ENCODE measurements around the gene TMEM18. TPM values are rescaled to one million over a fixed set of nuclear protein-coding genes. Genes with fewer than 3 reads are reported as not detected.
A peak's percentile ranks its signal among the peaks of the same experiment; 100 is the strongest.

Gene TMEM18
- total and polyA plus RNA-seq, 8 donors = 16.9 to 64.6 (median 57.7) TPM

GRCh38 chr2:655626-656025 lies 21.6 kb downstream of the TMEM18 start:
- Histone ChIP-seq H3K27ac (no peak overlapping the region), H3K4me1 (no peaks in the 10 kb centered on the region), H3K36me3 (no peaks in the 10 kb centered on the region), H3K9me3 (no peaks in the 10 kb centered on the region), H3K27me3 (peaks cover 3 to 23% of the 10 kb centered on the region in 2 donors), H3K4me3 (no peak overlapping the region)
- ATAC-seq (peak; percentile 53), DNase-seq (peak in 2 of 4 donors; percentile 27 to 39)
- no peak for TF ChIP-seq CTCF (IDR thresholded peaks at IDR 0.05)
- intact Hi-C loops (cut with DNase I) = no loop called here

GRCh38 chr2:654896-655295 lies 22.3 kb downstream of the TMEM18 start:
- no peaks in the 10 kb centered on the region for H3K9me3 ChIP-seq
- intact Hi-C loops (cut with DNase I) = no loop called here
- DNase-seq (peak in 1 of 4 donors; percentile 20), ATAC-seq (no peak)
- H3K36me3 ChIP-seq = no peaks in the 10 kb centered on the region
- H3K27me3 ChIP-seq = peaks cover 0 to 16% of the 10 kb centered on the region in 2 donors
- no peak overlapping the region for H3K4me3 ChIP-seq
- no peaks in the 10 kb centered on the region for H3K4me1 ChIP-seq
- H3K27ac ChIP-seq = no peak overlapping the region
- TF ChIP-seq CTCF (IDR thresholded peaks at IDR 0.05) = no peak

- no peak for TF ChIP-seq CTCF (IDR thresholded peaks at IDR 0.05)
- no peak overlapping the region for H3K27ac ChIP-seq
- intact Hi-C loops (cut with DNase I) = no loop called here
- no peaks in the 10 kb centered on the region for H3K4me1 ChIP-seq
- ATAC-seq (no peak), DNase-seq (peak in 1 of 4 donors; percentile 40)
- H3K4me3 ChIP-seq = no peak overlapping the region
- no peaks in the 10 kb centered on the region for H3K9me3 ChIP-seq
- peaks cover 0 to 9% of the 10 kb centered on the region in 2 donors for H3K27me3 ChIP-seq
- H3K36me3 ChIP-seq = no peaks in the 10 kb centered on the region
These were observed 23.4 kb downstream of the TMEM18 start for GRCh38 chr2:653645-654425.

GRCh38 chr2:652881-653480 lies 24.2 kb downstream of the TMEM18 start:
- no peaks in the 10 kb centered on the region for H3K36me3 ChIP-seq
- H3K9me3 ChIP-seq = no peaks in the 10 kb centered on the region
- no peak for DNase-seq
- no peak overlapping the region for H3K27ac ChIP-seq
- TF ChIP-seq CTCF (IDR thresholded peaks at IDR 0.05) = no peak
- peaks cover 0 to under 1% of the 10 kb centered on the region in 2 donors for H3K27me3 ChIP-seq
- no peak for ATAC-seq
- intact Hi-C loops (cut with DNase I) = no loop called here
- no peak overlapping the region for H3K4me3 ChIP-seq
- no peaks in the 10 kb centered on the region for H3K4me1 ChIP-seq

GRCh38 chr2:651951-652373 lies 25.2 kb downstream of the TMEM18 start:
- DNase-seq = peak in 1 of 4 donors; percentile 64
- Histone ChIP-seq H3K9me3 (no peaks in the 10 kb centered on the region), H3K27me3 (peaks cover 0 to 2% of the 10 kb centered on the region in 2 donors), H3K4me1 (no peaks in the 10 kb centered on the region), H3K4me3 (no peak overlapping the region), H3K36me3 (no peaks in the 10 kb centered on the region), H3K27ac (no peak overlapping the region)
- TF ChIP-seq CTCF (IDR thresholded peaks at IDR 0.05) = no peak
- intact Hi-C loops (cut with DNase I) = no loop called here
- no peak for ATAC-seq
